Ishikawa (cell line): ENCODE data around the gene GHSR.

Experiments used
- CEBPB ChIP-seq: IDR thresholded peaks from 2 replicates; pipeline ENCODE4 v1.6.1; 2012
- CREB1 ChIP-seq: IDR thresholded peaks from 2 replicates; pipeline ENCODE4 v1.6.1; 2012; ENCODE audit warnings: low read depth
- EGR1 ChIP-seq: IDR thresholded peaks from 2 replicates; pipeline ENCODE4 v1.6.1; 2012
- EP300 ChIP-seq: IDR thresholded peaks from 2 replicates; pipeline ENCODE4 v1.6.1; 2012; ENCODE audit warnings: borderline replicate concordance
- FOXM1 ChIP-seq: IDR thresholded peaks from 2 replicates; pipeline ENCODE4 v1.6.1; 2012; ENCODE audit warnings: low read depth, borderline replicate concordance
- MAX ChIP-seq: IDR thresholded peaks from 2 replicates; pipeline ENCODE4 v1.6.1; 2012
- NFIC ChIP-seq: IDR thresholded peaks from 2 replicates; pipeline ENCODE4 v1.6.1; 2012
- RAD21 ChIP-seq: IDR thresholded peaks from 2 replicates; pipeline ENCODE4 v1.6.1; 2012; ENCODE audit warnings: low read depth
- REST ChIP-seq: IDR thresholded peaks from 2 replicates; pipeline ENCODE4 v1.6.1; 2012; ENCODE audit warnings: low read depth, mild to moderate bottlenecking
- TAF1 ChIP-seq: IDR thresholded peaks from 2 replicates; pipeline ENCODE4 v1.6.1; 2012; ENCODE audit warnings: low read depth, mild to moderate bottlenecking
- TCF12 ChIP-seq: IDR thresholded peaks from 2 replicates; pipeline ENCODE4 v1.6.1; 2012; ENCODE audit warnings: low read depth
- TEAD4 ChIP-seq: IDR thresholded peaks from 2 replicates; pipeline ENCODE4 v1.6.1; 2012
- USF1 ChIP-seq: IDR thresholded peaks from 2 replicates; pipeline ENCODE4 v1.6.1; 2012
- YY1 ChIP-seq: IDR thresholded peaks from 2 replicates; pipeline ENCODE4 v1.6.1; 2012; ENCODE audit warnings: low read depth
- ZBTB7A ChIP-seq: IDR thresholded peaks from 2 replicates; pipeline ENCODE4 v1.6.1; 2012; ENCODE audit warnings: low read depth

Gene GHSR

GRCh38 chr3:172410702-172411477 is 37.4 kb downstream of the GHSR start:
- TF ChIP-seq YY1 (no peak), NFIC (no peak), EGR1 (no peak), EP300 (no peak), TAF1 (no peak), RAD21 (no peak), TCF12 (no peak), REST (no peak), USF1 (no peak), MAX (no peak), ZBTB7A (no peak)

- TF ChIP-seq NFIC: no peak
- no peak for TF ChIP-seq REST
- TF ChIP-seq CEBPB: no peak
- no peak for TF ChIP-seq TEAD4
- TF ChIP-seq RAD21: no peak
- no peak for TF ChIP-seq ZBTB7A
- TF ChIP-seq CREB1: no peak
- TF ChIP-seq YY1: no peak
- no peak for TF ChIP-seq FOXM1
- no peak for TF ChIP-seq TCF12
- no peak for TF ChIP-seq USF1
- no peak for TF ChIP-seq EGR1
These were observed 40.4 kb downstream of the GHSR start for GRCh38 chr3:172407872-172408271.

- TF ChIP-seq EGR1 (no peak), CREB1 (no peak), NFIC (no peak), MAX (no peak), YY1 (no peak), REST (no peak), USF1 (no peak)
These were observed 42.3 kb downstream of the GHSR start for GRCh38 chr3:172405914-172406313.

GRCh38 chr3:172404237-172404962 is 43.9 kb downstream of the GHSR start:
- TF ChIP-seq TAF1 (no peak), YY1 (no peak)
